ENCODE results near the gene EYS.
A peak's percentile ranks its signal among the peaks of the same experiment; 100 is the strongest.
"Not testable (repeated sequence)": the region's sequence is repeated elsewhere in the genome, so short reads cannot be mapped to it uniquely, and the experiment has no call there.

EYS gene

DNA sequence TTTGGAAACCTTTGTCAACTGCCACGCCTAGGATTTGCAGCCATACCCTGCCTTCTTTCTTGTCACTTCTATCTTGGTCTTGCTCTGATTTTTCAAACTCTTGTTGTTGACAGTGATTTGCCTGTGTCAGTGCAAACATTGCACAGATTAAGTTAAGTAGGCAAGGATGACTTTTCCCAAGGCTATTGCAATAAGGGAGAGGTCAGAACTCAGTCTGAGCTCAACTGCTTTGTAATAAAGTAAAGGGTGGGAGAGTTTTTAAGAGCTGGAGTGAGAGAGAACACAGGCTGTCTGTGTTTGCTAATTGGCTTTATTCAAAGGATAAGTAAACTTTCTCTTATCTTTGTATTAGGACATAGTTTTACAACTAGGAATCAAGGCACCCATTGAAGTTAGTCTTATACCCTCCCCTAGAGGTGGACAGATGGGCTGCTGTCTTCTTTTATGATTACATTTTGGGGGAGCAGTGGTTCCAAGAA, 1622.8 kb downstream of the EYS start:
- DNase-seq, result no peak

- no peak for DNase-seq
Measured at GRCh38 chr6:64083261-64083660, 1623.8 kb downstream of the EYS start.

- no peak for DNase-seq
Measured at GRCh38 chr6:64081453-64081852, 1625.6 kb downstream of the EYS start.

DNA sequence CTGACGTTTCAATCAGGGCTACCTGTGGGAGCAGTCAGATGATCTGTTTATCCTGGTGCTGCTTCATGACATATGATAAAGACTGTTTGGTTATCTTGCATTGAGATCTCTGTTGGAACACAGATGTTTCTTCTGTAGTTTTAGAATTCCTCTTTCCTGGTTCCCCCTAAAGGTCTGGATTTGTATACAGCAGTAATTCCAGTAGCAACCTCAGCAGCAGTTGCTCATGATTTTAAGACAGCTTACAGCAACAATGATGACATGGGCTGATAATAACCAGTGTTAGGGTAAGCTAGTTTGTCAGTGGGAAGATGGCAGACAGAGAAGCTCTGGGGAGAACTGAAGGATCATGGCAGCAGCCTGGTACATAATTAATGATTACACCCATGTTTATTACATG, 1632.0 kb downstream of the EYS start:
- peak in 1 of 3 experiments; percentile 28 for DNase-seq

GRCh38 chr6:64072686-64073085, 1634.3 kb downstream of the EYS start:
- no peak for DNase-seq

- DNase-seq, result no peak
Measured at GRCh38 chr6:64064919-64065318, 1642.1 kb downstream of the EYS start.

DNA sequence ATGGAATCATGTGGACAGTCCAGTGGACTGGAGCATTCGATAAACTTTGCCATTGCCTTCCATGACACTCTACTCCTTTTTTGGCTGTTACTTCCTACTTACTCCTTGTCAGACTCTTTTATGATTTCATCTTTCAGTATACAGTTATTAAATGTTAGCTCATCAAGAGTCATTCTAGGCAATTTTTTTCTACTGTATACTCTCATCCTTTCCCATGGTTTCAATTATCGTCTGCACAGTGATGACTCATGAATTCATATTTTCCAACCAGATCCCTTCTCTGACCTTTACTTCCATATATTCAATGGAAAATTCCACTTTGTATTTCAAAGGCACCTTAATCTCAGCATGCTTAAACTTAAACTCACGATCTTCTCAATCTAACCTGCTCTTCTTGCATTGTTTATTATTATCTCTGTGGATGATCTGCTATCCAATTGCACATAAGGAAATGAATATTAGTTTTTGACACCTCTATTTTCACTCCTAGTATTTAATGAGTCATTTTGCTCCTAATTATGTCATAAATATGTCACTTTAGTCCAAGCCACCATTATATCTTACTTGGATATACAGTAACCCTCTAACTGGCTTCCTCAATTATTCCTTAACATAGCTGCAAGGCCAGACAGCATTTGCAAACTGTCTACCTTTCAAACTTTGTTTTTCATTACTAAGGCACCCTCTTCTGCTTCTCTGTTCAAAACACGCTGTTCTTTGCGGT, 1643.9 kb downstream of the EYS start:
- peak in 1 of 3 experiments; percentile 59 for DNase-seq

- no peak for DNase-seq
Measured at GRCh38 chr6:64054861-64055260, 1652.2 kb downstream of the EYS start.

GRCh38 chr6:64050590-64050989, 1656.4 kb downstream of the EYS start:
- DNase-seq, result peak in 2 of 3 experiments; percentile 4 to 12

DNA sequence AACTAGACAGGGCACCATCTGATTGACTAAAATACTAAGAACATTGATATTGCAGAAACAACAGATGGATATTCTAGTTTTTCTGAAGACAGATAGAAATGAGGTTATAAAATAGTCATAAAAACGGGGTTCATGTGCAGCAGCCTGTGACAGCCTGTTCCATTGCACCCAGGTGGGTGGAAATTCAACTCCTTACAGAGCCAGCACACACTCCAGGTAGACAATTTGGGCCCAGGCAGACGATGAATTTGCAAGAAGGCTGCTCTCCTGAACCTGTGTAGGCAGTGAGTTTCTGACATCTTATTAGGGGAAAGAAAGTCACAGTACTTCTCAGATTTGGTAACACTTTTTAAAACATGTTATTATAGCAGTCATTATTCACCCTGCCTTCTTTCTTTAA, 1657.3 kb downstream of the EYS start:
- no peak for DNase-seq

DNA sequence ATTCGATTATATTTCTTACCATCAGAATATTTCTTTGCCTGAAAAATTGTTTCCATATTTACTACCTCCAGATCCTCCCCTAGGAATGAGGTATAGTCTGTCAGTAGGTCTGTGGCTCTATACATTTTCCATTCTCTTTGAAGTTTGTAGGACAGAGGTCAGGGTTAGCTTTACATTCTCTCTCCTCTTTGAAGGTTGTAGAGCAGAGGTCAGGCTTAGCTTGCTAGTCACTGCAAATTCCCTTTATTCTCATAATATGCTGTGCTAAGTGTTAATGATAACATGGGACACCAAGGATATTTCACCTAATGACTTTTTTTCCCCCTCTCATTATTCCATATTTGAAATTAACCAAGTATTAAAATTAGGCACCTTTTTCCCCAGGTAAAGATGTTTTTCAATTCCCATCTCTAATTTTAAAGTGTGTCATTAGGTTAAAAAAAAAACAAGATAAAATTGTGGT, 1660.2 kb downstream of the EYS start:
- DNase-seq, result no peak

DNA sequence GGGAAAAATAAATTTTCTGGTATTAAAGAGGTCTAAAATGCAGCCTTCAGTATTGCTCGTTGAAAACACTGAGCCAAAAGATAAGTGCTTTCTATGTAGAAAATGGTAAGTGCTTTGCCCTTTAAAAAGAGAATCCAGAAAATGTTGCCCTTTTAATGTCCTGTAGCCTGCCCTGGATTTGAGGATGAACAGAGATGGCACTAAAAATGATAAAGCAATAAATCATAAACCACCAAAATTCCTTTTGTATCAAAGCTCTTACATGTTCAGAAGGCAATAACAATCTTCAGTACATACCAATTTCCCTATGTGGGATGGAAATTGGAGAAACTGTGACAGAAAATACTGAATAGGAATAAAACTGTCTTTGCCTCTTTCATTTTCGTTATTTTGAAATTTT, 1665.7 kb downstream of the EYS start:
- DNase-seq, result no peak

GRCh38 chr6:64040113-64040512, 1666.9 kb downstream of the EYS start:
- DNase-seq, result no peak

- no peak for DNase-seq
Measured at GRCh38 chr6:64037427-64037826, 1669.6 kb downstream of the EYS start.

DNA sequence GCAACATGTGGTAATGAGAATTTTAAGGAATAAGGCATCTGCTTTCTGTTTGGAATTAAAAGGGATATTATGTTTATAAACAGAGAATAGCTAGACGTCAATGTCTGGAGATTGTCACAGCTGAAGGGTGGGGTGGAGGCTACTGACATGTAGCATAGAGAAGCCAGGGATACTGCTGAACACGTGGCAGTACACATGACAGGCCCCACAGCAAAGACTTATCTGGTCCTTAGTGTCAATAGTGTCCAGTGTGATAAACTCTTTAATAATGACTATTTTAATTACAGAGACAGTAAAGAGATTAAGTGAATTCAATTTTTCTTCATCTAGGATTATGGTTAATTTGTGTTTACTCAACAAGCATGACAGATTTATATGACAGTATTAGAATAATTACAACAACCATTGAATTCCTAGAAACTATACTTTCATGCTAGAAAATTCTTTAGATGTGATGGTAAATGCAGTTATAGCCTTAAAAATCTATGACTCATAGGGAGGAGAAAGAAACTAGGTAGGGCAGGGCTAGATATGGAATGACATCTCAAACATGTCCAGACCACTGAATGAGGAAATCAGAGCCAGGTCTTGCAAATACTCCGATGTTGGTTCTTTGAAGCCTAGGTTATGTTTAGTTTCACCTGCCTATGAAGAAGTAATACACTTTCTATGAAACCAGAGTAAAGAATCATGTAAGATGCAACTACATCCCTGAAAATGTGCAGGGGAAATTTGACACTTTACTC, 1671.9 kb downstream of the EYS start:
- no peak for DNase-seq

- no peak for DNase-seq
Measured at GRCh38 chr6:64034291-64034690, 1672.7 kb downstream of the EYS start.

- DNase-seq, result not testable (repeated sequence)
Measured at GRCh38 chr6:64030950-64031618, 1675.9 kb downstream of the EYS start.

DNA sequence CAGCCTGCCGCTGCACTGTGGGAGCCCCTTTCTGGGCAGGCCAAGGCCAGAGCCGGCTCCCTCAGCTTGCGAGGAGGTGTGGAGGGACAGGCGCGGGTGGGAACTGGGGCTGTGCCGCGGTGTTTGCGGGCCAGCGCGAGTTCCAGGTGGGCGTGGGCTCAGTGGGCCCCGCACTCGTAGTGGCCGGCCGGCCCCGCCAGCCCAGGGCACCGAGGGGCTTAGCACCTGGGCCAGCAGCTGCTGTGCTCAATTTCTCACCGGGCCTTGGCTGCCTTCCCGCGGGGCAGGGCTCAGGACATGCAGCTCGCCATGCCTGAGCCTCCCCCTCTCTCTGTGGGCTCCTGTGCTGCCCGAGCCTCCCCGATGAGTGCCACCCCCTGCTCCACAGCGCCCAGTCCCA, 1683.3 kb downstream of the EYS start:
- DNase-seq, result no peak

DNA sequence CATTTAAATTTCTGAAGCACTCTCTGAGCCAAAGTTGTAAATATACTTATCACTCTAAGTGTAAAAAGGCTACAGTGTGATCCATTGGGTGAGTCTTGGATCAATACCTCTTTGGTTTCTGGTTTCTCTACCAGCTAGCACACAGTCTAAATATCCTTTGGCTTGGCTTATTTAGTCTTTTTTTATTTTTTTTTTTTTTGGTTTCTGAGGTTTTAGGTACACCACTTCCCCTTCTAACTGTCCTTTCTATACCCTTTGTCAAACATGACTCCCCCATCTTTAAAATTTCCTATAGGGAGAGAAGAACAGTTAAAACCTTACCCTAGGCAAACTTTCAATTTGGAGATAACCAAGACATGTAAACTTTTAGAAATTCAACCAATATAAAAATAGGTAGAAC, 1692.4 kb downstream of the EYS start:
- no peak for DNase-seq

GRCh38 chr6:64013011-64013410, 1694.0 kb downstream of the EYS start:
- DNase-seq, result peak in 1 of 3 experiments; percentile 22

GRCh38 chr6:64012351-64013001, 1694.5 kb downstream of the EYS start:
- peak in 2 of 3 experiments; percentile 44 to 83 for DNase-seq

DNA sequence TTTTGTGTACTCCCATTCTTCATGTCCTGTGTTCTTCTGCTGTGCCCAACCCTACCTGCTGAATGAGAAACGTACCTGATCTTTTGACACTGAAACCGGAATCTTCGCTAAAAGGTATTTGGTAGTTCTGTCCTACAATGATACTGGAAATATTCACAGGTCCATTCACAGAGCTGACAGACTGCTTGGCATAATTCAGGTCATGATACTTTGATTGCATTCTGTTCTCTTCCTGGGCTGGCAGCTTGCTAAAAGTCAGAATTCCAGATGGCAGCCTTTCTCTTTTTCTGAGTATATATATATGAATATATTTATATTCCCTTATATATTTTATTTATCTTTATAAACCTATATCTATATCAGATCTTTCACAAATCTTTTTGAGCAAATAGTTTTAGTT, 1696.4 kb downstream of the EYS start:
- DNase-seq, result no peak

DNA sequence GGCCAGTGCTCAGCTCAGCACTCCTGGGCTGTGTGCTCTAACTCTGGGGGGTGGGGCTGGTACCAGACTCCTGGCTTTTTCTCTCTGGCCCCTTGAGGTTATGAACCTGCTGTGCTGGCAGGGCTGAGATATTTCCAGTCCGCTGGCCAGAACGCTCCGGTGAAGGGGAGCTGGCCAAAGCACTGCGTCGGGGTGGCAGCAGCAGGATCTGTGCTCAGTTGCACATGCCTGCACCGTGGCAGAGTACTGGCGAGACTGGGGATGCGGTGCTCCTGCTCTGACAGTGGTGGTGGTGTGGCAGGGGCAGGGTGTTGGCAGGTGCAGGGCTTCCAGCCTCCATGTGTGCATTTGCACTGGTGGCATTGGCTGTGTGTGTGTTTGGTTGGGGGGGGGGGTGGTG, 1697.0 kb downstream of the EYS start:
- DNase-seq, result no peak
